Left forelimb (tissue), 1 donor: ENCODE measurements around the gene INPP5K.

Source experiments
- DNase-seq: peaks from one replicate; pipeline ENCODE4 v3.0.0-alpha.2; 2018; ENCODE audit warnings: low spot score

The INPP5K gene

GRCh38 chr17:1485423-1486376 lies 30.7 kb downstream of the INPP5K start:
- peak; percentile 81 for DNase-seq

GRCh38 chr17:1484676-1485422 lies 31.6 kb downstream of the INPP5K start:
- DNase-seq = no peak

- DNase-seq = no peak
Measured at GRCh38 chr17:1484060-1484535, 32.3 kb downstream of the INPP5K start.

- DNase-seq = no peak
Measured at GRCh38 chr17:1482680-1483079, 33.7 kb downstream of the INPP5K start.

- no peak for DNase-seq
Measured at GRCh38 chr17:1481736-1482135, 34.7 kb downstream of the INPP5K start.

GRCh38 chr17:1480747-1481465 lies 35.5 kb downstream of the INPP5K start:
- no peak for DNase-seq

GRCh38 chr17:1478418-1478817 lies 38.0 kb downstream of the INPP5K start:
- no peak for DNase-seq

GRCh38 chr17:1475321-1475854 lies 41.0 kb downstream of the INPP5K start:
- no peak for DNase-seq

GRCh38 chr17:1474402-1475189 lies 41.8 kb downstream of the INPP5K start:
- DNase-seq = no peak

- no peak for DNase-seq
Measured at GRCh38 chr17:1473841-1474240, 42.6 kb downstream of the INPP5K start.

- no peak for DNase-seq
Measured at GRCh38 chr17:1473170-1473569, 43.2 kb downstream of the INPP5K start.

- no peak for DNase-seq
Measured at GRCh38 chr17:1471911-1472821, 44.2 kb downstream of the INPP5K start.

GRCh38 chr17:1471490-1471889 lies 44.9 kb downstream of the INPP5K start:
- no peak for DNase-seq

GRCh38 chr17:1470755-1471462 lies 45.5 kb downstream of the INPP5K start:
- DNase-seq = no peak

- no peak for DNase-seq
Measured at GRCh38 chr17:1470071-1470754, 46.2 kb downstream of the INPP5K start.

GRCh38 chr17:1469231-1469852 lies 47.1 kb downstream of the INPP5K start:
- DNase-seq = no peak

- no peak for DNase-seq
Measured at GRCh38 chr17:1467898-1468492, 48.4 kb downstream of the INPP5K start.

GRCh38 chr17:1467258-1467657 lies 49.2 kb downstream of the INPP5K start:
- no peak for DNase-seq
